LNCAP (cell line): ENCODE results near the gene ITGAE.

Experiments
- CTCF ChIP-seq: fragments of 450-650 bp; IDR thresholded peaks from 2 replicates; pipeline ENCODE4 v1.5.1; 2017; ENCODE audit warnings: mild to moderate bottlenecking

Gene ITGAE

GRCh38 chr17:3827124-3827773 is 26.3 kb upstream of the ITGAE start:
- peak; percentile 58 for TF ChIP-seq CTCF

- TF ChIP-seq CTCF, result no peak
These were observed 25.2 kb upstream of the ITGAE start for GRCh38 chr17:3826191-3826590.

- no peak for TF ChIP-seq CTCF
These were observed 20.1 kb upstream of the ITGAE start for GRCh38 chr17:3821101-3821500.

GRCh38 chr17:3818786-3819185 is 17.8 kb upstream of the ITGAE start:
- no peak for TF ChIP-seq CTCF

DNA sequence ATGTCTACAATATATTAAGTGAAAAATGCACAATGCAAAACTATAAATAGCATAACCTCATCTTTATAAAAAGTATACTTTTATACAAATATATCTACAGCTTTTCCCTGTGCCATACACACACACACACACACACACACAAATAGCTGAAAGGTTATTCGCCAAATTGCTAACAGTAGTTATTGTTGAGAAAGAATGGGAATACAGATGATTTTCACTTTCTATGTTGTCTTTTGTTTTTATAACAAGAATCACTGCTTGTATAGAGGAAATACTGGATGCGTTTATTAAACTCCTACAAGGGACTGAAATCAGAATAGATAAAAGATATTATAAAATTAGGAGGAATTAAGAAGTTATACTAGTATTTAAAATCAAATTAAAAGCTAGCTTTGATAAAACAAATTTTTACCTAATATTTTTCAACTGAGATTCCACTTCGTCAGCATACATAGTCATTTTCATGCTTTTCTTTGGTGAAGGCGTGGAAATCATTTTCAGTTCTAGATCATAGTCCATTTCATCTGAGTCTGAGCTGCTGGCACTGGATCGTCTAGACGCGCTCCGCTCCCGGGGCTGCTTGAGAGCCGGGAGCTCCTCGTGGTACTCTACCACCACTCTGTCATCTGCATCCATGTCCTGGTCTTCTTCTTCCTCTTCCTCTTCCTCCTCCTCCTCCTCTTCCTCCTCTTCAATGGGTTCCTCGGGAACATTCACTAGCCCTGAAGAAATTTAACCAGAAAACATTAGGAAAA is 17.0 kb upstream of the ITGAE start:
- TF ChIP-seq CTCF, result no peak

- TF ChIP-seq CTCF, result no peak
These were observed 14.9 kb upstream of the ITGAE start for GRCh38 chr17:3815925-3816324.

DNA sequence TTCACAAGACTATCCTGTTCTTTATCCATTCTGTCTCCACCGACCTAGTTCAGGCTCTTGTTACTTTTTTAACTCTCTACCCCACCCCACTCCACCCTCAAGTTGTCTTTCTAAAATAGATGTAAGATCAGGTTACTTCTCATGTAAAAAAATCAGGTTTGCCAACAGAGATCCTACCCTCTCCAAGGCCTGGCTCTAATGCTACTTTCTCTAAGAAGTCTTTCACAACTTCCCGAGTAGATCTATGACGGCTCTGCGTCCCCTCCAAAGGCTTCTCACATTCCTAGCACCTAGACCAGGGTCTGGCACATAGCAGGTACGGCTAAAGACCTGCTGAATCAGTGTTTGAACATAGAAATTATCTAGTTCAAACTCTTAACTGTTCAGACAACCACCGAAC is 14.1 kb upstream of the ITGAE start:
- TF ChIP-seq CTCF, result no peak
